SKM-1 treated with dmso at 0.1 percent for 144 hours (cell line): ENCODE measurements around the gene RGS3.

Experiments used
- DNase-seq: peaks from one replicate; lab custom pipeline; 2025; ENCODE audit not compliant: unreplicated experiment; lab: John Stamatoyannopoulos, UW

The RGS3 gene

DNA sequence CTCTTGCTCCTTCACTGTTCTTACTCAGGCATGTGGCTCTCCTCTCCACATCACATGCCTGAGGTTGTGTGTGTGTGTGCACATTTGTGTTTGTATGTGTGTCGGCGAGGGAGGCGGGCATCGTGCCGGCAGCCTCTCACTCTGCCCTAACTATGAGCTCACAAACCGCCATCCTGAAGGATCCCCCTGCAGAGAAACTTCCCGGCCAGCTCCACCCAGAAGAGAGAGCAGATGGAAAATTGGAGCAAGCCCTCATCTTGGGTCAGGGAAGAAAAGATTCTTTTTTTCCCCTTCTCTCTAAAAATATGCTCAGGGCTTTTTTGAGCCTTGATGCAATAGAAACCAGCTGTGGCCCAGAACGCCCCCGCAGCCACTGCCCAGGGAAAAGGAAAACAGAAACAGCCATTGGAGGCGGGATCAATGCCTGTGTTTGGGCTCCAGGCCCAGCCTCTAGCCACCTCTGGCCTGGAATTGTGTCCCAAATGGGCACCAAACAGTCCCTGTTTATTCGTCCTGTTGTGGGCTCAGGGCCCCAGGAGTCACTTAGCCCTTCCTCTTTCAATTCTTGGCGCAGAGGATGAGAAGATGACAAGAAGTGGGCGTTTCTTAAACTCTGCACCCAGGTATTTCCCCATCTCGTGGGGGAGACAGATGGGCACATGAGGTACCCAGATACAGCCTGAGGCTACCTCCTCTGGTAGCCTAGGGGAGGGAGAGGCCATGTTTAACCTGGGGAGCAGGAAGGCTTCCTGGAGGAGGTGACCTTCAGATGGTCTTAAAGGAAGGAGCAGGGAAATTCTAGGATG is 151.5 kb downstream of the RGS3 start:
- DNase-seq: no peak

DNA sequence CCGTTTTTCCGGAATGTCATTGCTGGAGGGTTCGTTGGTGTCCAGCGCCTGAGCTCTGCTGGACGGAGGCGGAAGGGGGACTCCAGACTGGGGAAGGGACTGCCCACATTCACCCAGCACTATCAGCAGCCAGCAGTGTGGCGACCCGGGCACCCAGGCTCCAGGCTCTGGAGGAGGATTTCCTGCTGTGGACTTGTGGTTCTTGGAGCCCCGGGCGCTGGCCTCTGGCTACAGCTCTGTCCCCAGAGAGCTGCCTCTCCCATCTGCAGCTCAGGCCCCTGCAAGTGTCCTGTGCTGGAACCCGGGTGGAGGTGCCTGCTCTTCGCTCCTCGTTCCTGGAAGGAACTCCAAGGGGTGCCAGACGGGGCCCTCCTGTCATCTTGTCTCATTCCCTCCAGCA is 152.6 kb downstream of the RGS3 start:
- no peak for DNase-seq

GRCh38 chr9:113616621-113617496 is 153.3 kb downstream of the RGS3 start:
- DNase-seq: no peak

GRCh38 chr9:113617550-113617949 is 154.0 kb downstream of the RGS3 start:
- DNase-seq: no peak

GRCh38 chr9:113618836-113619490 is 155.4 kb downstream of the RGS3 start:
- DNase-seq: no peak

DNA sequence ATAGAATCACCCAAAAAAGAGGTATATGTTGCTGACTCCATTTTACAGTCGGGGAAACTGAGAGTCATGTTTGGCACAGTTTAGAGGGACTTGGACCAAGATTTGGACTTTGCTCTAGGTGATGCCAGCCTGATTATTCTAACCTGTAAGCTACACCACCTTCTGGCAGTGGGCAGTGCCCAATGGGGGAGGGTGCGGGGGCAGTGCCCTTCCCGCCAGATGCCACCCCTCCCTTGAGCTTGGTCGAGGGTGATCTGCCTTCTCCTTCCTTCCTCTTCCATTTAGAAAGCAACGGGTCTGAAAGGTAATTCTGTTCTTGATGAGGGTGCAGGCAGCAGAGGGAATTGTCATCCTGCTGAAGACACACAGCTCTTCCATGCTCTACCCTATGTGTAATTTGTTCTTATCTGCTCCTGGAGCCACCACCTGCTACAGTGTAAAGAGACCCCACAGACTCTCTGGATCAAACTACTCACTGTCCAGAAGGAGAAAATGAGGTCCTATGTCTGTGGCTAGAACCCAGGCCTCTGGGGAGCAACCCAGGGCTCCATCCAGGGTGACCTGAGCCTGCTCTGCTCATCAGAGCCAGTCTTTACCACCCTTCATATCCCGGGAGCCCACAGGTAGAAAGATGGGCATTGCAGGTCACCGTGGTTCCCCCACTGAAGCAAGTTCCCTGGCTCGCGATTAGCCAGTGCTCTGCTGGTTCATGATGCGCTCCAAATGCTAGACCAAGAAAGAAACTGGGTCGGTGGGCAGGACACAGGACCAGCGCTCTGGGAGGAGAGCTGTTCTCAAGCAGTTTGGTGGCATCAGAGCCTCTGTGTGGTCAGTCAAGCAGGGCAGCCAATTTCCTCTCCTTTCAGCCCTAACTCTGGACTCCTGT is 156.2 kb downstream of the RGS3 start:
- DNase-seq: no peak

DNA sequence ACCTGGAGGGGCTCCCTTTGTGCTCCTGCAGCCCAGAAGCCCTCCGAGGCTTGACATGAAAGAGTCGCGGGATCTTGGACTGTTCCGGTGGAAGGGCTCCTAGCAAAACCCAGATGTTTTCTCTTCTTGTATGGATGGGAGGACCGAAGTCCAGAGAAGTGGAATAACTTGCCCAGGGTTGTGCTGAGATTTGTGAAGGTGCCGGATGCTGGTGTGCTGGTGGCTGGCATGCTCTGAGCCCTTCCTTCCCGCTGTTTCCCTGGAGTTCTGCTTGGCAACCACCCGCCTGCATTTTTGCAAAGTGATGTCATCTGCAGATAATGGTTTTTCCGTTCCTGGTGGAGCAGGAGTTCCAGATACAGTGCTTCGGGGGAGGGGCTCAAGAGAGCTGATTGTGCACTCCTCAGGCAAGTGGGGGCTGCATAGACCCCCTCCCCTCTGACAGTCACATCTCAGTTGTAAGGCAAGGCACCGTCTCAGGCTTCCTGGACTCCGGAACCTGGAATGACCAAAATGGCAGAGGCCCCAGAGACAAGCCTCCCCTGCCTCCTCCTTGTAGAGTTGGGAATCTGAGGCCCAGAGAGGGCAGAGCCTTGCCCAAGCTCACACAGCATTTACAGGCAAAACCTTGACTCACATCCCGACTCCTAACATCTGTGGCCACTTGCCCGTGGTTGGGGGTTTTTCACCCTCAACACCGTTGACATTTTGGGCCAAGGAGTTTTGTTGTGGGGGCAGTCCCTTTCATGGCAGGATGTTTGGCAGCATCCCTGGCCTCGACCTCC is 157.0 kb downstream of the RGS3 start:
- DNase-seq: no peak

- no peak for DNase-seq
Observed at GRCh38 chr9:113621309-113621791, 157.8 kb downstream of the RGS3 start.

GRCh38 chr9:113621980-113622379 is 158.5 kb downstream of the RGS3 start:
- DNase-seq: no peak

- DNase-seq: no peak
Observed at GRCh38 chr9:113622600-113623400, 159.3 kb downstream of the RGS3 start.

DNA sequence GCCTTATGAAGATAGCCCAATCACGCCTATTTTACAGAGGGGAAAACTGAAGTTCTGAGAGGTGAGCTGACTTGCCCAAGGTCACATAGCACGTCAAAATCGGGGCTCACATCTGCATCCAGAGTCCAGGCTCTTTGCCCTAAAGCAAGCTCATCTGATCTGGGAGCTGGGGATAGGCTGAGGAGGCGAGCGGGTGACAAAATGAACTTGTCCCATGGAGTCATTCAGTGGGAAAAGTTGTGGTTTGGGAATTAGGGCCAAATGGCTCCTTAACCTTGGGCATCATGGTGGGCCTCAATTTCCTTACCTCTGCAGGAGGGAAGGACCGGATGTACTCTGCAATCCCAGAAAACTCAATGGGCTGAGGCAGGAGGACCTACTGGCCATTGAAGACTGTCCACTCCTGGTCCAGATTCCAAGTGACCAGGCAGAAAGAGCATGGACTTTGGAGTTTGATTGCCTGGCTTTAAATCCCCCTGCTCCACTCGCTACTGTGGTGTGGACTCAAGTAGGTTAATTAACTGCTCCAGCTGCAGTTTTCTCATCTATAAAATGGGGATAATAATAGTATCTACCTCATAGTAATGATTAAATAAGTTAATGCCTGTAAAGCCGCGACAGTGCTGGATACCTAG is 160.4 kb downstream of the RGS3 start:
- DNase-seq: no peak

DNA sequence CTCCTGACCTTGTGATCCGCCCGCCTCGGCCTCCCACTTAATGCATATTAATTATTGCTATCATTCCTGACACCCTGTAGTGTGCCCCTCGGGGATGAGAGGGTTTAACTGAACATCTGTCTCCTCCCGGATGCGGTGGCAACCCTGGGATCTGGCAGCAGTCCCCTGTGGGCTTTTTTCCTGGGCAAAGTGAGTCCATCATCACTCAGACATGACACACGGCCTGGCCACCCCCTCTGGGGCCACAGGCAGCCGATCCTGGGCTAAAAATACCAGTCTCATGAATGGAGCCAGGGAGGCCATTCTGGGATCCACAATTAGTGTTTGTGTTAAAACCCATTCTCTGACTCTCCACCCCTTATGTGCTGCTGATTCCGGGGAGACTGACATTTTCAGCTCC is 161.2 kb downstream of the RGS3 start:
- DNase-seq: no peak

- DNase-seq: no peak
Observed at GRCh38 chr9:113625486-113625885, 162.0 kb downstream of the RGS3 start.

- no peak for DNase-seq
Observed at GRCh38 chr9:113626735-113627495, 163.4 kb downstream of the RGS3 start.

DNA sequence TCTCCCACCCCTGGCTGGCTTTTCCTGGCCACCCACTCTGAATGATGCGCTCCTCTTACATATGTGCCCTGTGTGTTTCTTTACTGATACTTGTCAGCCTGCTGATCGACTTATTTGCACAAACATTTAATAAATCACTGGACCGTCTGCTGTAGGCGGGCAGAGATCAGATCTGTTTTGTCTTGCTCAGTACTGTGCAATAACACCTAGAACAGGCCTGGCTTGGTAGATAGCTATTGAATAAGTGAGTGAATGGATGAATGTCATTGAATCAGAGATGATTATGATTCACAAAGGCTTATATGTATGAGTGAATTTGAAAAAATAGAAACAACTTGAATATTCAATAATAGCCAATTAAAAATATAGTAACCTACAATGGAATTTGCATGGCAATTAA is 165.1 kb downstream of the RGS3 start:
- DNase-seq: no peak

- DNase-seq: no peak
Observed at GRCh38 chr9:113630386-113631136, 167.0 kb downstream of the RGS3 start.

GRCh38 chr9:113631137-113631765 is 167.7 kb downstream of the RGS3 start:
- no peak for DNase-seq
